ENCODE results near the gene PASK. TPM values are rescaled to one million over a fixed set of nuclear protein-coding genes. Genes with fewer than 3 reads are reported as not detected.

The PASK gene
- total RNA-seq, 6 donors from 2014 or later, result 4.3 to 18.9 (median 13.8) TPM

- H3K27ac ChIP-seq, result peak overlapping the region in 2 of 4 donors; percentile 13 to 37
Measured at GRCh38 chr2:241092677-241093076, 56.6 kb downstream of the PASK start.

GRCh38 chr2:241091734-241092445, 57.4 kb downstream of the PASK start:
- DNase-seq (no peak), ATAC-seq (ENCODE audit: low FRiP score in 2 of 2) (no peak)
- H3K27ac ChIP-seq, result no peak overlapping the region
- WGBS, 2 donors, result 90% methylated on average over 18 to 22 of the region's 22 CpGs
- no peak for TF ChIP-seq CTCF (IDR thresholded peaks at IDR 0.05)
- TF ChIP-seq POLR2AphosphoS5 (IDR thresholded peaks at IDR 0.05), result no peak
- no peak for TF ChIP-seq POLR2A (IDR thresholded peaks at IDR 0.05)
- no peak for TF ChIP-seq EP300 (IDR thresholded peaks at IDR 0.05)
- H3K4me3 ChIP-seq, result no peak overlapping the region
- peaks cover 15 to 42% (median 23%) of the 10 kb centered on the region in 4 donors for H3K4me1 ChIP-seq
- H3K36me3 ChIP-seq, result peaks cover 15 to 96% (median 73%) of the 10 kb centered on the region in 4 donors
- H3K27me3 ChIP-seq, result no peaks in the 10 kb centered on the region
- no peaks in the 10 kb centered on the region for H3K9me3 ChIP-seq

More at GRCh38 chr2:241092677-241093076, 56.6 kb downstream of the PASK start:
- peaks cover 15 to 42% (median 23%) of the 10 kb centered on the region in 4 donors for H3K4me1 ChIP-seq
- DNase-seq, result peak in 1 of 2 donors; percentile 54
- TF ChIP-seq POLR2AphosphoS5 (IDR thresholded peaks at IDR 0.05), result no peak
- TF ChIP-seq POLR2A (IDR thresholded peaks at IDR 0.05), result no peak
- no peak for TF ChIP-seq EP300 (IDR thresholded peaks at IDR 0.05)
- TF ChIP-seq CTCF (IDR thresholded peaks at IDR 0.05), result no peak
- no peak for ATAC-seq (ENCODE audit: low FRiP score in 2 of 2)
- H3K36me3 ChIP-seq, result peaks cover 15 to 96% (median 74%) of the 10 kb centered on the region in 4 donors
- H3K9me3 ChIP-seq, result no peaks in the 10 kb centered on the region
- no peaks in the 10 kb centered on the region for H3K27me3 ChIP-seq
- whole genome bisulfite sequencing, 2 donors, result 76 to 81% methylated on average over 8 of the region's 8 CpGs
- no peak overlapping the region for H3K4me3 ChIP-seq

GRCh38 chr2:241091201-241091600, 58.1 kb downstream of the PASK start:
- Histone ChIP-seq H3K4me3 (no peak overlapping the region), H3K27me3 (no peaks in the 10 kb centered on the region), H3K4me1 (peaks cover 15 to 42% (median 22%) of the 10 kb centered on the region in 4 donors), H3K27ac (no peak overlapping the region), H3K36me3 (peaks cover 9 to 96% (median 69%) of the 10 kb centered on the region in 4 donors), H3K9me3 (no peaks in the 10 kb centered on the region)
- ATAC-seq (ENCODE audit: low FRiP score in 2 of 2) (no peak), DNase-seq (no peak)
- 84 to 86% methylated on average over 10 of the region's 10 CpGs for WGBS, 2 donors
- TF ChIP-seq CTCF (IDR thresholded peaks at IDR 0.05), result no peak
- no peak for TF ChIP-seq POLR2A (IDR thresholded peaks at IDR 0.05)
- no peak for TF ChIP-seq EP300 (IDR thresholded peaks at IDR 0.05)
- TF ChIP-seq POLR2AphosphoS5 (IDR thresholded peaks at IDR 0.05), result no peak

- Histone ChIP-seq H3K4me1 (peaks cover 0 to 21% (median 10%) of the 10 kb centered on the region in 4 donors), H3K4me3 (no peak overlapping the region), H3K27ac (peak overlapping the region; percentile 47 to 54 (median 48)), H3K27me3 (no peaks in the 10 kb centered on the region), H3K36me3 (peaks cover 4 to 90% (median 54%) of the 10 kb centered on the region in 4 donors), H3K9me3 (no peaks in the 10 kb centered on the region)
- TF ChIP-seq POLR2AphosphoS5 (IDR thresholded peaks at IDR 0.05), result no peak
- no peak for TF ChIP-seq EP300 (IDR thresholded peaks at IDR 0.05)
- no peak for TF ChIP-seq POLR2A (IDR thresholded peaks at IDR 0.05)
- TF ChIP-seq CTCF (IDR thresholded peaks at IDR 0.05), result no peak
- 55 to 63% methylated on average over 20 of the region's 20 CpGs for WGBS, 2 donors
- ATAC-seq (ENCODE audit: low FRiP score in 2 of 2) (no peak), DNase-seq (no peak)
Measured at GRCh38 chr2:241088791-241089732, 60.2 kb downstream of the PASK start.
